ENCODE measurements around the gene ATG101. TPM values are rescaled to one million over a fixed set of nuclear protein-coding genes. Genes with fewer than 3 reads are reported as not detected.

ATG101 gene
- total RNA-seq, 1 experiment from 2014 or later, result 64.9 TPM

- POLR2A ChIA-PET, result interaction anchor here (0.6 kb wide), 1 partner anchor 38 kb away, joined by 3 read pairs; no protein-coding TSS in a partner anchor
- H3K4me1 ChIP-seq (ENCODE audit: control insufficient read depth, insufficient read depth, low read length), result peaks cover 3% of the 10 kb centered on the region; the same call in 1 of the 2 replicates
- no peaks in the 10 kb centered on the region for H3K36me3 ChIP-seq (ENCODE audit: control insufficient read depth, insufficient read depth, low read length)
- DNase-seq (ENCODE audit: low read depth, low spot score) (no peak), ATAC-seq (no peak)
- BruUV-seq (replicated peaks), result no TSS peak
- no peak overlapping the region for H3K4me3 ChIP-seq (ENCODE audit: low read depth in 2 of 2, low read length in 2 of 2)
- in situ Hi-C loops (cut with HindIII; ENCODE audit: low pct_unique_long_range_greater_than_20kb, low sequenced_read_pairs), result no loop called here
- no peak for TF ChIP-seq REST (IDR thresholded peaks at IDR 0.05; ENCODE audit: insufficient read depth in 1 of 2, low read depth in 2 of 2, low read length in 1 of 2)
- no peak for TF ChIP-seq CTCF (IDR thresholded peaks at IDR 0.05)
- no peak for TF ChIP-seq SIN3A (IDR thresholded peaks at IDR 0.05; ENCODE audit: borderline replicate concordance, insufficient read depth, low read depth, low read length)
- TF ChIP-seq POLR2AphosphoS5 (IDR thresholded peaks at IDR 0.05; ENCODE audit: low read depth, low read length), result no peak
- TF ChIP-seq TCF7L2 (IDR thresholded peaks at IDR 0.05; ENCODE audit: low read depth, low read length), result no peak
- intact Hi-C loops (cut with micrococcal nuclease; ENCODE audit: unreplicated experiment), result loop anchor here (5.0 kb wide), 1 partner anchor 93 kb away; no protein-coding TSS in a partner anchor
- CTCF ChIA-PET, result interaction anchor here (0.7 kb wide), 1 partner anchor 40 kb away, joined by 8 read pairs; the partner anchor contains the start of gene ATG101
- H3K27ac ChIP-seq (ENCODE audit: low read length), result no peak overlapping the region
- no peaks in the 10 kb centered on the region for H3K9me3 ChIP-seq (ENCODE audit: control insufficient read depth, insufficient read depth, low read depth, low read length)
- no peaks in the 10 kb centered on the region for H3K27me3 ChIP-seq (ENCODE audit: control insufficient read depth, insufficient read depth, low read length)
Measured at GRCh38 chr12:52029685-52030084, 40.1 kb upstream of the ATG101 start.

GRCh38 chr12:52032446-52032803 is 37.4 kb upstream of the ATG101 start:
- CTCF ChIA-PET, result interaction anchor here (0.9 to 1.9 kb wide), 6 partner anchors 9 to 90 kb away, joined by 3 to 9 read pairs (median 4); no protein-coding TSS in a partner anchor
- DNase-seq (ENCODE audit: low read depth, low spot score), result no peak
- in situ Hi-C loops (cut with HindIII; ENCODE audit: low pct_unique_long_range_greater_than_20kb, low sequenced_read_pairs), result no loop called here

More at GRCh38 chr12:52032446-52032803, 37.4 kb upstream of the ATG101 start:
- TF ChIP-seq SIN3A (IDR thresholded peaks at IDR 0.05; ENCODE audit: borderline replicate concordance, insufficient read depth, low read depth, low read length) (no peak), REST (IDR thresholded peaks at IDR 0.05; ENCODE audit: insufficient read depth in 1 of 2, low read depth in 2 of 2, low read length in 1 of 2) (no peak), CTCF (IDR thresholded peaks at IDR 0.05) (no peak), POLR2AphosphoS5 (IDR thresholded peaks at IDR 0.05; ENCODE audit: low read depth, low read length) (no peak), TCF7L2 (IDR thresholded peaks at IDR 0.05; ENCODE audit: low read depth, low read length) (no peak)
- no peaks in the 10 kb centered on the region for H3K36me3 ChIP-seq (ENCODE audit: control insufficient read depth, insufficient read depth, low read length)
- H3K27ac ChIP-seq (ENCODE audit: low read length), result no peak overlapping the region; the same call in 1 of the 2 replicates
- H3K27me3 ChIP-seq (ENCODE audit: control insufficient read depth, insufficient read depth, low read length), result 0 out of 2 replicates have a peak, but pooled peaks cover 2% of the 10 kb centered on the region
- no TSS peak for BruUV-seq (replicated peaks)
- no peak for ATAC-seq
- no peaks in the 10 kb centered on the region for H3K9me3 ChIP-seq (ENCODE audit: control insufficient read depth, insufficient read depth, low read depth, low read length)
- H3K4me3 ChIP-seq (ENCODE audit: low read depth in 2 of 2, low read length in 2 of 2), result peak overlapping the region; percentile 35 to 64
- intact Hi-C loops (cut with micrococcal nuclease; ENCODE audit: unreplicated experiment), result no loop called here
- POLR2A ChIA-PET, result interaction anchor here (1.0 to 1.3 kb wide), 2 partner anchors 18 to 19 kb away, joined by 3 read pairs; no protein-coding TSS in a partner anchor
- 0 out of 2 replicates have a peak, but pooled peaks cover 5% of the 10 kb centered on the region for H3K4me1 ChIP-seq (ENCODE audit: control insufficient read depth, insufficient read depth, low read length)
